HEK293 (cell line): ENCODE measurements around the gene ISM2.

ENCODE experiments used
- CTCF ChIA-PET: fragments of 350-600 bp; formaldehyde crosslinking; extraction: SDS; loops from one replicate; lab custom pipeline; 2021; ENCODE audit warnings: antibody characterized with exemption; lab: Yijun Ruan, JAX
- POLR2A ChIA-PET: fragments of 300-600 bp; formaldehyde crosslinking; extraction: SDS; loops from one replicate; lab custom pipeline; 2020; ENCODE audit warnings: antibody characterized with exemption, inconsistent platforms; lab: Yijun Ruan, JAX
- H3K27ac ChIP-seq: fragments of 200-500 bp; sonication (Bioruptor generic); 2 replicates; pipeline ENCODE4 v1.5.1; 2014; ENCODE audit warnings: low read depth, low read length, control low read depth, inconsistent platforms; ENCODE audit errors: extremely low read depth
- H3K36me3 ChIP-seq, 2 experiments: fragments of 200-500 bp in 1 of 2; sonication (Bioruptor generic) in 1 of 2; 1 replicate in 1 of 2; 2 replicates in 1 of 2; pipeline ENCODE4 v1.5.1; 2014 to 2017; ENCODE audit warnings: inconsistent platforms in 2 of 2, low read length in 2 of 2; ENCODE audit not compliant: control insufficient read depth in 2 of 2, insufficient read depth in 1 of 2
- H3K4me1 ChIP-seq: fragments of 200-500 bp; sonication (Bioruptor generic); 2 replicates; pipeline ENCODE4 v1.5.1; 2014; ENCODE audit warnings: mild to moderate bottlenecking, low read length, inconsistent platforms; ENCODE audit not compliant: control insufficient read depth, insufficient read depth
- H3K4me3 ChIP-seq: 2 replicates; pipeline ENCODE4 v1.5.1; 2011; ENCODE audit warnings: low read depth, mild to moderate bottlenecking, control low read depth, low read length, moderate library complexity
- H3K9me3 ChIP-seq: fragments of 200-500 bp; sonication (Bioruptor generic); 2 replicates; pipeline ENCODE4 v1.5.1; 2014; ENCODE audit warnings: low read depth, low read length, inconsistent platforms; ENCODE audit not compliant: control insufficient read depth, insufficient read depth
- GFI1B ChIP-seq: fragments of 450-650 bp; formaldehyde crosslinking; IDR thresholded peaks from 2 replicates; pipeline ENCODE4 v1.5.1; 2016; ENCODE audit warnings: missing biosample characterization, missing genetic modification characterization
- HOXD13 ChIP-seq: sonication (generic); formaldehyde crosslinking; IDR thresholded peaks from 2 replicates; pipeline ENCODE4 v1.8.0; 2022; ENCODE audit warnings: missing genetic modification reagents, borderline replicate concordance
- SETDB1 ChIP-seq: IDR thresholded peaks from one replicate; pipeline ENCODE4 v1.6.1; 2017; ENCODE audit warnings: mild to moderate bottlenecking, low read length, moderate library complexity, mixed read lengths; ENCODE audit not compliant: insufficient read length
- SP2 ChIP-seq: fragments of 450-650 bp; formaldehyde crosslinking; IDR thresholded peaks from 2 replicates; pipeline ENCODE4 v1.5.1; 2016; ENCODE audit warnings: missing biosample characterization, missing genetic modification characterization
- ZNF138 ChIP-seq: fragments of 450-650 bp; formaldehyde crosslinking; IDR thresholded peaks from 2 replicates; pipeline ENCODE4 v1.5.1; 2016; ENCODE audit warnings: missing biosample characterization, missing genetic modification characterization, borderline replicate concordance
- ZNF140 ChIP-seq: fragments of 450-650 bp; formaldehyde crosslinking; IDR thresholded peaks from 2 replicates; pipeline ENCODE4 v1.5.1; 2016; ENCODE audit warnings: missing biosample characterization, missing genetic modification characterization
- ZNF324 ChIP-seq: fragments of 450-650 bp; formaldehyde crosslinking; IDR thresholded peaks from 2 replicates; pipeline ENCODE4 v1.5.1; 2016; ENCODE audit warnings: missing biosample characterization, missing genetic modification characterization
- ZNF404 ChIP-seq: fragments of 450-650 bp; formaldehyde crosslinking; IDR thresholded peaks from 2 replicates; pipeline ENCODE4 v1.5.1; 2017; ENCODE audit warnings: missing biosample characterization, missing genetic modification characterization
- ZNF416 ChIP-seq: fragments of 450-650 bp; formaldehyde crosslinking; IDR thresholded peaks from 2 replicates; pipeline ENCODE4 v1.5.1; 2016; ENCODE audit warnings: missing biosample characterization, missing genetic modification characterization
- ZNF433 ChIP-seq: fragments of 450-650 bp; formaldehyde crosslinking; IDR thresholded peaks from 2 replicates; pipeline ENCODE4 v1.5.1; 2016; ENCODE audit warnings: missing biosample characterization, missing genetic modification characterization, low read depth
- ZNF660 ChIP-seq: fragments of 450-650 bp; IDR thresholded peaks from 2 replicates; pipeline ENCODE4 v1.5.1; 2018; ENCODE audit warnings: missing biosample characterization, mild to moderate bottlenecking, missing genetic modification characterization
- ZNF664 ChIP-seq: fragments of 450-650 bp; formaldehyde crosslinking; IDR thresholded peaks from 2 replicates; pipeline ENCODE4 v1.5.1; 2016; ENCODE audit warnings: missing biosample characterization, missing genetic modification characterization
- ZNF701 ChIP-seq: fragments of 450-650 bp; formaldehyde crosslinking; IDR thresholded peaks from 2 replicates; pipeline ENCODE4 v1.5.1; 2016; ENCODE audit warnings: missing biosample characterization, missing genetic modification characterization
- ZNF707 ChIP-seq: fragments of 450-650 bp; formaldehyde crosslinking; IDR thresholded peaks from 2 replicates; pipeline ENCODE4 v1.5.1; 2016; ENCODE audit warnings: missing biosample characterization, missing genetic modification characterization
- ZNF768 ChIP-seq: fragments of 450-650 bp; formaldehyde crosslinking; IDR thresholded peaks from 2 replicates; pipeline ENCODE4 v1.5.1; 2018; ENCODE audit warnings: missing biosample characterization, mild to moderate bottlenecking, missing genetic modification characterization
- ZNF776 ChIP-seq: fragments of 450-650 bp; formaldehyde crosslinking; IDR thresholded peaks from 2 replicates; pipeline ENCODE4 v1.5.0; 2017; ENCODE audit warnings: missing biosample characterization, missing genetic modification characterization, borderline replicate concordance
- ZNF830 ChIP-seq: fragments of 450-650 bp; IDR thresholded peaks from 2 replicates; pipeline ENCODE4 v1.5.0; 2018; ENCODE audit warnings: missing biosample characterization, missing genetic modification characterization, low read depth, mild to moderate bottlenecking, moderate library complexity
- TF ChIP-seq, protein P1 (sequence below): fragments of 450-650 bp; IDR thresholded peaks from 2 replicates; pipeline ENCODE4 v1.5.1; 2018; ENCODE audit warnings: missing biosample characterization, mild to moderate bottlenecking, missing genetic modification characterization
- TF ChIP-seq, protein P2 (sequence below): fragments of 450-650 bp; formaldehyde crosslinking; IDR thresholded peaks from 2 replicates; pipeline ENCODE4 v1.5.1; 2016; ENCODE audit warnings: missing biosample characterization, missing genetic modification characterization
- TF ChIP-seq, protein P3 (sequence below): fragments of 450-650 bp; formaldehyde crosslinking; IDR thresholded peaks from 2 replicates; pipeline ENCODE4 v1.5.1; 2016; ENCODE audit warnings: missing biosample characterization, missing genetic modification characterization

Gene ISM2

DNA sequence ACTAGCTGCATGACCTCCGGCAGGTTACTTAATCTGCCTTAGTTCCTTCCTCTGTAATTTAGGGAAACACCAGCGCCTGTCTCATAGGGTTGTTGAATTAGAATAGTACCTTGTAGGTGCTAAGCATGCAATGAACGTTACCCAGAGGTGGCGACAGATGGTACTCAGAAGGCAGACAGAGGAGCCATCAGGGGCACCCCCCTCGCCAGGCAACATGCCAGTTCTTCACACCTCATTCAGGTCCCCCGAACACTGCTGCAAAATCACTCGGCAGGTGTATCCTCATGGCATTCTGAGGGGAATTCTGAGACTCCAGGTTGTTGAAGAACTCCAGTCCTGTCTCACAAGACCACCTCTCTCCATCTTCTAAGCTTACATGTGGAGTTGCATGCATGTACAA lies 10.1 kb downstream of the ISM2 start (continued):
- TF ChIP-seq, protein P1, sequence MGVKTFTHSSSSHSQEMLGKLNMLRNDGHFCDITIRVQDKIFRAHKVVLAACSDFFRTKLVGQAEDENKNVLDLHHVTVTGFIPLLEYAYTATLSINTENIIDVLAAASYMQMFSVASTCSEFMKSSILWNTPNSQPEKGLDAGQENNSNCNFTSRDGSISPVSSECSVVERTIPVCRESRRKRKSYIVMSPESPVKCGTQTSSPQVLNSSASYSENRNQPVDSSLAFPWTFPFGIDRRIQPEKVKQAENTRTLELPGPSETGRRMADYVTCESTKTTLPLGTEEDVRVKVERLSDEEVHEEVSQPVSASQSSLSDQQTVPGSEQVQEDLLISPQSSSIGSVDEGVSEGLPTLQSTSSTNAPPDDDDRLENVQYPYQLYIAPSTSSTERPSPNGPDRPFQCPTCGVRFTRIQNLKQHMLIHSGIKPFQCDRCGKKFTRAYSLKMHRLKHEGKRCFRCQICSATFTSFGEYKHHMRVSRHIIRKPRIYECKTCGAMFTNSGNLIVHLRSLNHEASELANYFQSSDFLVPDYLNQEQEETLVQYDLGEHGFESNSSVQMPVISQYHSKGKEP = no peak
- TF ChIP-seq SP2 (tag by site-specific recombination) = no peak
- no peak for TF ChIP-seq ZNF830 (tag by site-specific recombination)
- no peak for TF ChIP-seq ZNF664 (tag by site-specific recombination)
- TF ChIP-seq ZNF701 = no peak
- no peak for TF ChIP-seq ZNF660 (tag by site-specific recombination)
- no peak for TF ChIP-seq ZNF776 (tag by site-specific recombination)

DNA sequence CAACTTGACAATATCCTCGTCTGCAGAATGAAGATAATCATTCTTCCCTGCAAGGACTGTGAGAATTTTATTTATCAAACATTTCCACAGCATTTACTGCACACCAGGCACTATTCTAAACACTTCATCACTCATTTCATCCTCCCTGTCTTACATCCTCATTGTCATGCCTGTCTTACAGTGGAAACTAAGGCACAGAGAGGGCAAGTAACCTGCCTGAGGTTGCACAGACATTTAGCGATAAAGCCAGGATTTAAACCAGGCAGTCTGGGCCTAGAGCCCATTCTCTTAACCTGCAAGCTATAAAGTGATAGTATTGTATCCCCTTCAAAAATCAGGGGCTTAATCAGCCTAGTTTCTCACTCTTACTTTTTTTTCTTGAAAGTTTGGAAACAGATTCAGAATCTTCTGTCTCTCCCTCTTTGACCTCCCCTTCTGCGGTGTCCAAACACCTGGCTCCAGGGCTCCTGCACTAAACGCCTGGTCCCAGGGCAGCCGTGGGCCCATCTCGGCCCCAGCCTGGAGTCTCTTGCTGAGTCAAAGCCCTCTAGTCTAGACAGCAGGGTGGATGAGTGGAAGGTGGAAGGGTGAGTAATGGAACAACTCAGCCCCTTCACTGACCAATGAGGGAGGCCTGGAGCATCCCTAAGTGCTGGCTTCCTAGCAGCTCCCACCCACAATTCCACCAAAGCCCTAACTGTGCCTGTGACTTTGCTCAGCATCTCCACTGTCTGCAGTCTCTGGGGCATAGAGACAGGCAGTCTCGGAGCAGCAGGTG lies 12.5 kb downstream of the ISM2 start:
- TF ChIP-seq HOXD13 (CRISPR knock-in tag) (no peak), ZNF768 (tag by site-specific recombination) (peak; percentile 61; the same call in 1 of the 2 replicates), ZNF140 (tag by site-specific recombination) (no peak)
- Histone ChIP-seq H3K27ac (no peak overlapping the region), H3K4me3 (no peak overlapping the region), H3K36me3 (no peaks in the 10 kb centered on the region), H3K9me3 (no peaks in the 10 kb centered on the region), H3K4me1 (no peaks in the 10 kb centered on the region)
- POLR2A ChIA-PET = no interaction called here
- CTCF ChIA-PET = no interaction called here

DNA sequence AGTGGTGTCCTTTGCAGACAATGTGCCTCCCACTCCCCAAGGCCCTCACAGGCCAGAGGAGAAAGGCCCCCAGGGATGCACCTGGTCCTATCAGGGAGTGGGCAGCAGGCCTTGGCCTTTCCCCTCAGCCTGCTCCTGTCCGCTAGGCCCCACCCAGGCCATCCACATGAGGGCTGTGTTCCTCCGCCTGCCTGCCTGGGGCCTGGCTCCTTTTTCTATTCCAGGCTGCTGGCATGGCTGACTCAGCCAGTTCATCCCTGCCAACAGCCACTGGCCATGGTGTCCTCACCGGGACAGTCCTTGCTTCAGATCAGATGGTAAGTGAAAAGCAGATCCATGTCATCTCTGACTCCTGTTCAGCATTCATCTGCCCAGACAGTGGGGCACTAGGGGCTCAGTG lies 13.4 kb downstream of the ISM2 start:
- no peaks in the 10 kb centered on the region for H3K9me3 ChIP-seq
- H3K36me3 ChIP-seq = no peaks in the 10 kb centered on the region
- no peaks in the 10 kb centered on the region for H3K4me1 ChIP-seq
- TF ChIP-seq ZNF433 (tag by site-specific recombination) = no peak
- TF ChIP-seq ZNF324 (tag by site-specific recombination) = no peak
- no peak for TF ChIP-seq ZNF404
- no peak for TF ChIP-seq ZNF138 (tag by site-specific recombination)
- TF ChIP-seq, protein P2, sequence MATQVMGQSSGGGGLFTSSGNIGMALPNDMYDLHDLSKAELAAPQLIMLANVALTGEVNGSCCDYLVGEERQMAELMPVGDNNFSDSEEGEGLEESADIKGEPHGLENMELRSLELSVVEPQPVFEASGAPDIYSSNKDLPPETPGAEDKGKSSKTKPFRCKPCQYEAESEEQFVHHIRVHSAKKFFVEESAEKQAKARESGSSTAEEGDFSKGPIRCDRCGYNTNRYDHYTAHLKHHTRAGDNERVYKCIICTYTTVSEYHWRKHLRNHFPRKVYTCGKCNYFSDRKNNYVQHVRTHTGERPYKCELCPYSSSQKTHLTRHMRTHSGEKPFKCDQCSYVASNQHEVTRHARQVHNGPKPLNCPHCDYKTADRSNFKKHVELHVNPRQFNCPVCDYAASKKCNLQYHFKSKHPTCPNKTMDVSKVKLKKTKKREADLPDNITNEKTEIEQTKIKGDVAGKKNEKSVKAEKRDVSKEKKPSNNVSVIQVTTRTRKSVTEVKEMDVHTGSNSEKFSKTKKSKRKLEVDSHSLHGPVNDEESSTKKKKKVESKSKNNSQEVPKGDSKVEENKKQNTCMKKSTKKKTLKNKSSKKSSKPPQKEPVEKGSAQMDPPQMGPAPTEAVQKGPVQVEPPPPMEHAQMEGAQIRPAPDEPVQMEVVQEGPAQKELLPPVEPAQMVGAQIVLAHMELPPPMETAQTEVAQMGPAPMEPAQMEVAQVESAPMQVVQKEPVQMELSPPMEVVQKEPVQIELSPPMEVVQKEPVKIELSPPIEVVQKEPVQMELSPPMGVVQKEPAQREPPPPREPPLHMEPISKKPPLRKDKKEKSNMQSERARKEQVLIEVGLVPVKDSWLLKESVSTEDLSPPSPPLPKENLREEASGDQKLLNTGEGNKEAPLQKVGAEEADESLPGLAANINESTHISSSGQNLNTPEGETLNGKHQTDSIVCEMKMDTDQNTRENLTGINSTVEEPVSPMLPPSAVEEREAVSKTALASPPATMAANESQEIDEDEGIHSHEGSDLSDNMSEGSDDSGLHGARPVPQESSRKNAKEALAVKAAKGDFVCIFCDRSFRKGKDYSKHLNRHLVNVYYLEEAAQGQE (tag by site-specific recombination) = no peak
- TF ChIP-seq GFI1B (tag by site-specific recombination) = no peak
- no peak for TF ChIP-seq ZNF707 (tag by site-specific recombination)
- TF ChIP-seq, protein P3, sequence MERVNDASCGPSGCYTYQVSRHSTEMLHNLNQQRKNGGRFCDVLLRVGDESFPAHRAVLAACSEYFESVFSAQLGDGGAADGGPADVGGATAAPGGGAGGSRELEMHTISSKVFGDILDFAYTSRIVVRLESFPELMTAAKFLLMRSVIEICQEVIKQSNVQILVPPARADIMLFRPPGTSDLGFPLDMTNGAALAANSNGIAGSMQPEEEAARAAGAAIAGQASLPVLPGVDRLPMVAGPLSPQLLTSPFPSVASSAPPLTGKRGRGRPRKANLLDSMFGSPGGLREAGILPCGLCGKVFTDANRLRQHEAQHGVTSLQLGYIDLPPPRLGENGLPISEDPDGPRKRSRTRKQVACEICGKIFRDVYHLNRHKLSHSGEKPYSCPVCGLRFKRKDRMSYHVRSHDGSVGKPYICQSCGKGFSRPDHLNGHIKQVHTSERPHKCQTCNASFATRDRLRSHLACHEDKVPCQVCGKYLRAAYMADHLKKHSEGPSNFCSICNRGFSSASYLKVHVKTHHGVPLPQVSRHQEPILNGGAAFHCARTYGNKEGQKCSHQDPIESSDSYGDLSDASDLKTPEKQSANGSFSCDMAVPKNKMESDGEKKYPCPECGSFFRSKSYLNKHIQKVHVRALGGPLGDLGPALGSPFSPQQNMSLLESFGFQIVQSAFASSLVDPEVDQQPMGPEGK = no peak
- no peak for TF ChIP-seq ZNF416 (tag by site-specific recombination)
- TF ChIP-seq SETDB1 = no peak
- POLR2A ChIA-PET = no interaction called here
- no peak overlapping the region for H3K4me3 ChIP-seq
- H3K27ac ChIP-seq = no peak overlapping the region
- CTCF ChIA-PET = no interaction called here
